ENCODE data around the gene MC4R.
"Not testable (repeated sequence)": the region's sequence is repeated elsewhere in the genome, so short reads cannot be mapped to it uniquely, and the experiment has no call there.

The MC4R gene

DNA sequence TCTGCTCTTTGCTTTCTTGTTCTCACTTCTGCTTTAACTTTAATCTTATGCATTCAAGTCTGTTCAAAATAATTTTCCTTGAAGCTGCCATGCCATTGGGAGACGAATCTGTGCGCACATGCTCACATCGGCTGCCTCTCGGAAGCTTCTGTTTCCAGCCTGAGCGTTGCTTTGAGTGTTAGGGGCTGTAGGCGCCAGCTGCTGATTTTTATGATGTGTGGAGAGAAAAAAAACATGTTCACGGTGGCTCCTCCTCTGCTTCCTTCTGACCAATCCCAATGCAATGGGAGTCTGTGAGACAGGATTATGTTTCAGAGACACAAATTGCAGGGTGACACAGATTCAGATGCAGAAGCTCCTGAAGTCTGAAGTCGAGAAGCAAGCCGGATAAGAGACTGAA is at the start of gene MC4R:
TSS of gene MC4R (minus strand) at position 180 of the 400 bp plus-strand sequence. CDS start 426 bp downstream, outside the sequence.
- Histone ChIP-seq H3K27ac (no peak within 1 kb of the TSS), H3K36me3 (no peaks in the 10 kb centered on the region), H3K9me3 (no peaks in the 10 kb centered on the region), H3K27me3 (no peaks in the 10 kb centered on the region), H3K4me3 (ENCODE audit: low read depth in 1 of 2, low read length in 1 of 2) (no peak within 1 kb of the TSS), H3K4me1 (ENCODE audit: control insufficient read depth in 1 of 2, insufficient read depth in 1 of 2, low read depth in 1 of 2, low read length in 1 of 2) (no peaks in the 10 kb centered on the region)
- TF ChIP-seq, protein P1, sequence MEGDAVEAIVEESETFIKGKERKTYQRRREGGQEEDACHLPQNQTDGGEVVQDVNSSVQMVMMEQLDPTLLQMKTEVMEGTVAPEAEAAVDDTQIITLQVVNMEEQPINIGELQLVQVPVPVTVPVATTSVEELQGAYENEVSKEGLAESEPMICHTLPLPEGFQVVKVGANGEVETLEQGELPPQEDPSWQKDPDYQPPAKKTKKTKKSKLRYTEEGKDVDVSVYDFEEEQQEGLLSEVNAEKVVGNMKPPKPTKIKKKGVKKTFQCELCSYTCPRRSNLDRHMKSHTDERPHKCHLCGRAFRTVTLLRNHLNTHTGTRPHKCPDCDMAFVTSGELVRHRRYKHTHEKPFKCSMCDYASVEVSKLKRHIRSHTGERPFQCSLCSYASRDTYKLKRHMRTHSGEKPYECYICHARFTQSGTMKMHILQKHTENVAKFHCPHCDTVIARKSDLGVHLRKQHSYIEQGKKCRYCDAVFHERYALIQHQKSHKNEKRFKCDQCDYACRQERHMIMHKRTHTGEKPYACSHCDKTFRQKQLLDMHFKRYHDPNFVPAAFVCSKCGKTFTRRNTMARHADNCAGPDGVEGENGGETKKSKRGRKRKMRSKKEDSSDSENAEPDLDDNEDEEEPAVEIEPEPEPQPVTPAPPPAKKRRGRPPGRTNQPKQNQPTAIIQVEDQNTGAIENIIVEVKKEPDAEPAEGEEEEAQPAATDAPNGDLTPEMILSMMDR (IDR thresholded peaks at IDR 0.05), result no peak

DNA sequence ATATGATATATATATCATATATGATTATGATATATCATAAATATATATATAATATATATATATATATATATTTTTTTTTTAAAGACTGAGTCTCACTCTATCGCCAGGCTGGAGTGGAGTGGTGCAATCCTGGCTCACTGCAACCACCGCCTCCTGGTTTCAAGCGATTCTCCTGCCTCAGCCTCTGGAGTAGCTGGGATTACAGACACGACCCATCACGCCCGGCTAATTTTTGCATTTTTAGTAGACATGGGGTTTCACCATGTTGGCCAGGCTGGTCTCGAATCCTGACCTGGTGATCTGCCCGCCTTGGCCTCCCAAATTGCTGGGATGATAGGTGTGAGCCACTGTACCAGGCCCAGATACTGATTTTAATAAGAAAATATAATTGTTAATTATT is 49.7 kb upstream of the MC4R start:
- not testable (repeated sequence) for H3K36me3 ChIP-seq; H3K4me3 ChIP-seq (ENCODE audit: low read depth in 1 of 2, low read length in 1 of 2); H3K4me1 ChIP-seq (ENCODE audit: control insufficient read depth in 1 of 2, insufficient read depth in 1 of 2, low read depth in 1 of 2, low read length in 1 of 2); H3K27me3 ChIP-seq; H3K9me3 ChIP-seq; H3K27ac ChIP-seq

DNA sequence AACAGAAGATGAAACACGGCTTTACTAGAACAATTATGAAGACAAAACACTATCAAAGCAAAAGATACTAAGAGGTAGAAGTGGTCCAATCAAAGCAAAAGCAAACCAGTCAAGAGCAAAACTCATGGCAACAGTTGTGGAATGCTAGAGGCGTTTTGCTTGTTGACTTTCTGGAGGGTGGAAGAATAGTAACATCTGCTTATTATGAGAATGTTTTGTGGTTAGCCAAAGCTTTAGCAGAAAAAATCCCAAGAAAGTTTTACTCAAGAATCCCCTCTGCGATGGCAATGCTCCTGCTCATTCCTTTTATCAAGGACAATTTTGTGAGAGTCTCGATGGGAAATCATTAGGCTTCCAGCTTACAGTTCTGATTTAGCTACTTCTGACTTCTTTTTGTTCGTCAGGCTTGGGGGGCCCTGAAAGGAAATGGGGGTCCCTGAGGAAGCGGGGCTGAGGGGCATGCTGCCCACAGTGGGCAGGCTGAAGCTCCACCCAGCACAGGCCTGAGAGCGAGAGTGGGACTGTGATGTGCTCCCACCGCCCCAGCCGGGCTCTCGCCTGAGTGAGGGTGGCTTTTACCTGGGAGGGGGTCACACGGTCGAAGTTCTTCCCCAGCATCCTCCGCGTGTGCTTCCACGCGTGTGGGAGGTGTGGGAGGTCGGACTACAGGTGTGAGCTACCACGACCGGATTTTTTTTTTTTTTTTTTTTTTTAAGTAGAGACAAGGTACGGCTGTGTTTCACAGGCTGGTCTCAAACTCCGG is 49.0 kb upstream of the MC4R start:
- H3K27ac ChIP-seq, result no peak overlapping the region
- H3K9me3 ChIP-seq, result no peaks in the 10 kb centered on the region
- H3K4me3 ChIP-seq (ENCODE audit: low read depth in 1 of 2, low read length in 1 of 2), result no peak overlapping the region
- H3K36me3 ChIP-seq, result no peaks in the 10 kb centered on the region
- TF ChIP-seq, protein P1 (IDR thresholded peaks at IDR 0.05), result no peak
- H3K27me3 ChIP-seq, result no peaks in the 10 kb centered on the region
- no peaks in the 10 kb centered on the region for H3K4me1 ChIP-seq (ENCODE audit: control insufficient read depth in 1 of 2, insufficient read depth in 1 of 2, low read depth in 1 of 2, low read length in 1 of 2)

DNA sequence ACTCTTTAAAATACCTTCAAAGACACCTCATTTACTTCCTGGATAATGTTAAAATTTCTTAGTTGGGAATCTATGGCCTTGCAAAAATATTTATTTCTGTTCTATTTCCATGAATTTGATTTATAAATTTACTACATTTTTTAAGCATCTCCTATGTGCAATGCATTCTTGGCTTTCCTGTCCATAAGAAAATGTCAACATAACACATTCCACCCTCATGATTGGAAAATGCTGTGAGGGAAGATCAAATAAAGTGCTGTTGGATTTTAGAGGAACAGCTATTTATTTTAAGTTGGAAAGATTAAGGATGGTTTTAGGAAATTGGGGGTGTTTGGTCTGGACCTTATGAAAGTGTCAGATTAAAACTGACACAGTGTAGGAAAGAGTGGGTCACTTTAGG is 45.4 kb upstream of the MC4R start:
- Histone ChIP-seq H3K9me3 (no peaks in the 10 kb centered on the region), H3K27me3 (no peaks in the 10 kb centered on the region), H3K4me1 (ENCODE audit: control insufficient read depth in 1 of 2, insufficient read depth in 1 of 2, low read depth in 1 of 2, low read length in 1 of 2) (no peaks in the 10 kb centered on the region), H3K4me3 (ENCODE audit: low read depth in 1 of 2, low read length in 1 of 2) (no peak overlapping the region), H3K27ac (no peak overlapping the region), H3K36me3 (no peaks in the 10 kb centered on the region)
- TF ChIP-seq, protein P1 (IDR thresholded peaks at IDR 0.05), result no peak

DNA sequence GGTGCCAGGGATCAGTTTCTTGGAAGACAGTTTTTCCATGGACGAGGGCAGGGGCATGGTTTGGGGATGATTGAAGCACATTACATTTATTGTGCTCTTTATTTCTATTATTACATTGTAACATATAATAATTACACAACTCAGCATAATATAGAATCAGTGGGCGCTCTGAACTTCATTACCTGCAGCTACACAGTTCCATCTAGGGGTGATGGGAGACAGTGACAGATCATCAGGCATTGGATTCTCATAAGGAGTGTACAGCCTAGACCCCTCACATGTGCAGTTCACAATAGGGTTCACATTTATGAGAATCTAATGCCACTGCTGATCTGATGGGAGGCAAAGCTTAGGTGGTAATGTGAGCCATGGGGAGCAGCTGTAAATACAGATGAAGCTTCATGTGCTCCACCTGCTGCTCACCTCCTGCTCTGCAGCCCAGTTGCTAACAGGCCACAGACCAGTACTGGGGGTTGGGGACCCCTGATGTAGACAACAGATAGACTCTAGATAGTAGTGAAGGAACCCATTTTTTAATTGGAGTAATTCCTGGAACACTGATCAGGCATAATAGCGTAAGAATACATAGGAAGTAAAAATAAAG is 41.5 kb upstream of the MC4R start:
- TF ChIP-seq, protein P1 (IDR thresholded peaks at IDR 0.05), result no peak

DNA sequence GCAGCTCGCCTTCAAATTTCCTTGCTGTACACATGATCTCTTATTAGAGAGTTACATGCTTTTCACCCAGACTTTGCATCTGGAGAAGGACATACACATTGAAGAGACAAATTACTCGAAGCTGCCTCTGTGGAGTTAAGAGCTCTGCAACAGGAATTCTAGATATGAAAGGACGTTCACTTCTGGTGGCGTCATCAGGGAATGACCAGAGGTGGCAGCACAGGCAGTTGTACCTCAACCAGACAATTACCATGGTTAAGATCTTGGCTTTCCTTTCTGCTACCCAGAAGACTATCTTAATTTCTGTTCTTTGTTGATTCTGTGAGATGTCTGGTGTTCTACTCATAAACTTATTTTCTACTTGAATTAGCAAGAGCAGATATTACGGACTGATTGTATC is 39.1 kb upstream of the MC4R start:
- TF ChIP-seq, protein P1 (IDR thresholded peaks at IDR 0.05), result no peak
- no peak overlapping the region for H3K4me3 ChIP-seq (ENCODE audit: low read depth in 1 of 2, low read length in 1 of 2)
- no peaks in the 10 kb centered on the region for H3K4me1 ChIP-seq (ENCODE audit: control insufficient read depth in 1 of 2, insufficient read depth in 1 of 2, low read depth in 1 of 2, low read length in 1 of 2)
- H3K27me3 ChIP-seq, result no peaks in the 10 kb centered on the region
- no peaks in the 10 kb centered on the region for H3K9me3 ChIP-seq
- no peak overlapping the region for H3K27ac ChIP-seq
- no peaks in the 10 kb centered on the region for H3K36me3 ChIP-seq

More for the DNA sequence above, 41.5 kb upstream of the MC4R start:
- no peaks in the 10 kb centered on the region for H3K9me3 ChIP-seq
- H3K27me3 ChIP-seq, result no peaks in the 10 kb centered on the region
- no peaks in the 10 kb centered on the region for H3K4me1 ChIP-seq (ENCODE audit: control insufficient read depth in 1 of 2, insufficient read depth in 1 of 2, low read depth in 1 of 2, low read length in 1 of 2)
- no peak overlapping the region for H3K4me3 ChIP-seq (ENCODE audit: low read depth in 1 of 2, low read length in 1 of 2)
- H3K36me3 ChIP-seq, result no peaks in the 10 kb centered on the region
- H3K27ac ChIP-seq, result no peak overlapping the region
